Measurements from ENCODE around the gene TEX19. TPM values are rescaled to one million over a fixed set of nuclear protein-coding genes. Genes with fewer than 3 reads are reported as not detected.

TEX19 gene
- total and polyA plus RNA-seq, 9 of the 15 experiments (the other 6 are each of a cell fraction or from before 2014, with no cell fraction given) = 0.10 to 4.9 (median 1.9) TPM

DNA sequence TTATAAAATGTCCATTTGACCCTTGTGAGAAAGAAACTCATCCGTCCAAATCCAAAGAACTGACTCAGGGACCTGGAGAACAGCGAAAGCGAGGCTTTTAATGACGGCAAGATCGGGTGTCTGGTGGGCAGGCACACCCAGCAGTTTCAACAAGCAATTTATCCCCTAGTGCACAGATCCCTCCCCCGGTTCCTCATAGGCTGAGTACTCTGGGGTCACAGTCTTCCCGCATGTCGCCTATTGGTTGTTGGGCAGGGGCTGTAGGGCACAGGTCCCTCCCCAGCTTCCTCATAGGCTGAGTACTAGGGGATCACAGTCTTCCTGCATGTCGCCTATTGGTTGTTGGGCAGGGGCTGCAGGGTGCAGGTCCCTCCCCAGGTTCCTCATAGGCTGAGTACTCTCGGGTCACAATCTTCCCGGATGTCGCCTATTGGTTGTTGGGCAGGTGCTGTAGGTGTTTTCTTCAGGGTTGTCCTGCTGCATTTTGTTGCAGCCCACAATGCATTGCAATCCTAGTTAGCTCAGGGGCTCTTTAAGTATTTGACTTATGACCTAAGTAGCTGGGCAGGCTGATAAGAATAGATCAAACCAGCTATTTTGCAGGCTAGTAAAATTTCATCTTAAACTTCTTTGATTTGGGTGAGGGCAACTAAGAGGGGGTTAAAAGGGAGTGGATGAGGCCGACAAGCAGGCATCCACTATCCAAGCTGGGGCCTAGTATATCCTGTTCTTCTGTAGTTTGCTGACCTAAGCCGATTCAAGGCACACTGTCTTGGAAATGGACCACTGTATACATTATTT lies 8.9 kb downstream of the TEX19 start (continued):
- TF ChIP-seq, protein P1, sequence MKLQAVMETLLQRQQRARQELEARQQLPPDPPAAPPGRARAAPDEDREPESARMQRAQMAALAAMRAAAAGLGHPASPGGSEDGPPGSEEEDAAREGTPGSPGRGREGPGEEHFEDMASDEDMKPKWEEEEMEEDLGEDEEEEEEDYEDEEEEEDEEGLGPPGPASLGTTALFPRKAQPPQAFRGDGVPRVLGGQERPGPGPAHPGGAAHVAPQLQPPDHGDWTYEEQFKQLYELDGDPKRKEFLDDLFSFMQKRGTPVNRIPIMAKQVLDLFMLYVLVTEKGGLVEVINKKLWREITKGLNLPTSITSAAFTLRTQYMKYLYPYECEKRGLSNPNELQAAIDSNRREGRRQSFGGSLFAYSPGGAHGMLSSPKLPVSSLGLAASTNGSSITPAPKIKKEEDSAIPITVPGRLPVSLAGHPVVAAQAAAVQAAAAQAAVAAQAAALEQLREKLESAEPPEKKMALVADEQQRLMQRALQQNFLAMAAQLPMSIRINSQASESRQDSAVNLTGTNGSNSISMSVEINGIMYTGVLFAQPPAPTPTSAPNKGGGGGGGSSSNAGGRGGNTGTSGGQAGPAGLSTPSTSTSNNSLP (IDR thresholded peaks at IDR 0.05; ENCODE audit: borderline replicate concordance, low read depth, low read length) = peak; percentile 80; the same call in 1 of the 2 replicates
- TF ChIP-seq HDAC8 (tag; IDR thresholded peaks at IDR 0.05) (no peak), CHD4 (IDR thresholded peaks at IDR 0.05; ENCODE audit: insufficient read depth, insufficient replicate concordance, low read depth, low read length, poor library complexity, severe bottlenecking) (no peak), NFIC (IDR thresholded peaks at IDR 0.05) (no peak), SAFB (IDR thresholded peaks at IDR 0.05; ENCODE audit: borderline replicate concordance, low read depth, low read length) (no peak), STAT6 (CRISPR knock-in tag; IDR thresholded peaks at IDR 0.05) (no peak), GTF2E2 (tag; IDR thresholded peaks at IDR 0.05) (no peak), POLR2G (IDR thresholded peaks at IDR 0.05; ENCODE audit: low read depth, low read length) (peak; percentile 62), ZFP1 (CRISPR knock-in tag; IDR thresholded peaks at IDR 0.05) (no peak), RBM17 (IDR thresholded peaks at IDR 0.05; ENCODE audit: borderline replicate concordance, low read depth, low read length) (no peak), TAF9B (IDR thresholded peaks at IDR 0.05; ENCODE audit: partially characterized antibody) (peak; percentile 40), CBX5 (IDR thresholded peaks at IDR 0.05; ENCODE audit: borderline replicate concordance, low read depth) (no peak), LARP7 (IDR thresholded peaks at IDR 0.05) (no peak), NR1H2 (CRISPR knock-in tag; IDR thresholded peaks at IDR 0.05) (no peak)
- TF ChIP-seq, protein P2, sequence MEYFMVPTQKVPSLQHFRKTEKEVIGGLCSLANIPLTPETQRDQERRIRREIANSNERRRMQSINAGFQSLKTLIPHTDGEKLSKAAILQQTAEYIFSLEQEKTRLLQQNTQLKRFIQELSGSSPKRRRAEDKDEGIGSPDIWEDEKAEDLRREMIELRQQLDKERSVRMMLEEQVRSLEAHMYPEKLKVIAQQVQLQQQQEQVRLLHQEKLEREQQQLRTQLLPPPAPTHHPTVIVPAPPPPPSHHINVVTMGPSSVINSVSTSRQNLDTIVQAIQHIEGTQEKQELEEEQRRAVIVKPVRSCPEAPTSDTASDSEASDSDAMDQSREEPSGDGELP (CRISPR knock-in tag; IDR thresholded peaks at IDR 0.05; ENCODE audit: borderline replicate concordance) = peak; percentile 60; the same call in 1 of the 2 replicates
- TF ChIP-seq, protein P3, sequence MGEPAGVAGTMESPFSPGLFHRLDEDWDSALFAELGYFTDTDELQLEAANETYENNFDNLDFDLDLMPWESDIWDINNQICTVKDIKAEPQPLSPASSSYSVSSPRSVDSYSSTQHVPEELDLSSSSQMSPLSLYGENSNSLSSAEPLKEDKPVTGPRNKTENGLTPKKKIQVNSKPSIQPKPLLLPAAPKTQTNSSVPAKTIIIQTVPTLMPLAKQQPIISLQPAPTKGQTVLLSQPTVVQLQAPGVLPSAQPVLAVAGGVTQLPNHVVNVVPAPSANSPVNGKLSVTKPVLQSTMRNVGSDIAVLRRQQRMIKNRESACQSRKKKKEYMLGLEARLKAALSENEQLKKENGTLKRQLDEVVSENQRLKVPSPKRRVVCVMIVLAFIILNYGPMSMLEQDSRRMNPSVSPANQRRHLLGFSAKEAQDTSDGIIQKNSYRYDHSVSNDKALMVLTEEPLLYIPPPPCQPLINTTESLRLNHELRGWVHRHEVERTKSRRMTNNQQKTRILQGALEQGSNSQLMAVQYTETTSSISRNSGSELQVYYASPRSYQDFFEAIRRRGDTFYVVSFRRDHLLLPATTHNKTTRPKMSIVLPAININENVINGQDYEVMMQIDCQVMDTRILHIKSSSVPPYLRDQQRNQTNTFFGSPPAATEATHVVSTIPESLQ (CRISPR knock-in tag; IDR thresholded peaks at IDR 0.05) = no peak
